HG02981 (cell line): ENCODE measurements around the gene DRC7.
"Not testable (repeated sequence)": the region's sequence is repeated elsewhere in the genome, so short reads cannot be mapped to it uniquely, and the experiment has no call there.

Experiments used
- ATAC-seq: cut with Tn5 transposase; IDR thresholded peaks from one replicate; pipeline ENCODE4 v1.9.1; 2021; ENCODE audit warnings: mild to moderate bottlenecking, moderate library complexity; ENCODE audit not compliant: unreplicated experiment

The DRC7 gene

GRCh38 chr16:57760357-57761160, 66.0 kb downstream of the DRC7 start:
- ATAC-seq = no peak

GRCh38 chr16:57761301-57761700, 66.7 kb downstream of the DRC7 start:
- ATAC-seq = no peak

DNA sequence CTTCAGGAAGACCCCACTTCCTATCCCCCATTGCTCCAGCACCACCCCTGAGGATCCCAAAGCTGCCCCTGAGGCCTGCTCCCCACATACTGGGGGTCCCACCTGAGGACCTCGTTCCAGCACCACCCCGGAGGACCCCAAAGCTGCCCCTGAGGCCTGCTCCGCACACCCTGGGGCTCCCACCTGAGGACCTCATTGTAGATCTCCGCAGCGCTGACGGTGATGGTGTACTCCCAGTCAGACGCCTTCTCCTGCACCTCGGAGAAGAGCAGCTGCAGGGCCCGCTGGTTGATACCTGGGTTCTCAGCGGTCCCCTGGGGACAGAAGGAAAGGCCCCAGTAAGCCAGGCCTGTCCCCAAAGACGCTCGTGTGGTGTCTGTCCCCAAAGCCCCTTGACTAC, 67.4 kb downstream of the DRC7 start:
- no peak for ATAC-seq

DNA sequence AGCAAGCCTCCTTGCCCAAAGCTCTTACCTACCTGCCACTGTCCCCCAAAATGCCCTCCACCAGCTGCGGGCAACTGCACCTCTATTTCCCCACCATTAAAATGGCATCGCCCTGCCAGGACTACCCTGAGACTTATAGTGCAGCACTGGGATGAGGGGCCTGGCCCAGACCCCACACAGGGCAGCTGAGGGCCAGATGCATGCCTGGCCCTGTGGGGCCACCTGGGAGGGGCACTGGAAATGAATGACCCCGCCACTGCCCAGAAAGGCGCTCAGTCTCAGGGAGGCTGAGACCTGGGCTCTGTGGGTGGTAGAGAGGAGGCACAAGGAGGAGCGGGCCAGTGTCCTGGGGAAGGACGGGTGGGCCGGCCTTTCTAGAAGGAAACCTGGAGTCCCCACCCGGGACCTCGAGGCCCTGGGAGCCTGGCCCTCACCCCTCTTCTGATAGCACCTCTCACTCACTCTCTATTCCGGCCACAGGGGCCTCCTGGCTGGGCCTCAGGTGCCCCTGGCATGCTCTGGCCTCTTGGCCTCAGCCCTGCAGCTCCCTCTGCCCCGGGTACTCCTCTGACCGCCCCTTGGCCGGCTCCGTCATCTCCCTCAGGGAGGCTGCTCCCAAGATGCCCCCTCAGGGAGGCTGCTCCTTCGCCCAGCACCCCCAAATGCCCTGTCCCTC, 67.9 kb downstream of the DRC7 start:
- ATAC-seq = no peak

DNA sequence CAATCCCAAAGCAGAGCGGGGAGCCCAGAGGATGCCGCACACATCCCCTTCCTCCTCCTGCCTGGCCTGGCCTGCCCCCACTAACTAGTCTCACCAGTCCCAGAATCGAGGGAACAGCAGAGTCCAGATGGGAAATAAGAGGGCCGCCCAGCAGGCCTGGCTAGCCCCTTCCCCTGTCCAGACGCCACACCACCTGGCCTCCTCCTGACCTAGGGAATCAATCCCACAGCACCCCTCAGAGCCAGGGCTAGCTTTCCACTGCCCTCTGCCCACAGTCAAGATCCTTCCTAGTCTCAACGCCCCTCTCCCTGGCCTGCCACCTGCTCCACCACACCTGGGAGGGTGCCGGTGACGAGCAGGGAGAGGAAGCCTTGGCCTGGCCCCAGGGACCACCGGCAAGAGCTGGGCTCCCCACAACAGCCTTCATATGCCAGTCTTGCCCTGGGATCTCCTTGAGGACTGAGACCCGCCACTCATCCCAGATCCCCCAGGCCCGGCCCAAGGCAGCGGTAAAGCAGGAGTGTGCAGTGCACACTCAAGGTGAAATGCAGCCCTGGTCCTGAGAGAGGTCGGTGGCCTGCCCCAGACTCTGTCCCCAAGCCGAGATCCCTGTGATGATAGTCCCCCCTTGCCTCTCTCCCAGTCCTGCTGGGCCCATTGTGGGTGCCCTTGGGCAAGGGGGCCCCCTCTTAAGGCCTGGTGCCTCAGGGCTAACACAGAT, 68.8 kb downstream of the DRC7 start:
- ATAC-seq = no peak

GRCh38 chr16:57764006-57764340, 69.4 kb downstream of the DRC7 start:
- no peak for ATAC-seq

DNA sequence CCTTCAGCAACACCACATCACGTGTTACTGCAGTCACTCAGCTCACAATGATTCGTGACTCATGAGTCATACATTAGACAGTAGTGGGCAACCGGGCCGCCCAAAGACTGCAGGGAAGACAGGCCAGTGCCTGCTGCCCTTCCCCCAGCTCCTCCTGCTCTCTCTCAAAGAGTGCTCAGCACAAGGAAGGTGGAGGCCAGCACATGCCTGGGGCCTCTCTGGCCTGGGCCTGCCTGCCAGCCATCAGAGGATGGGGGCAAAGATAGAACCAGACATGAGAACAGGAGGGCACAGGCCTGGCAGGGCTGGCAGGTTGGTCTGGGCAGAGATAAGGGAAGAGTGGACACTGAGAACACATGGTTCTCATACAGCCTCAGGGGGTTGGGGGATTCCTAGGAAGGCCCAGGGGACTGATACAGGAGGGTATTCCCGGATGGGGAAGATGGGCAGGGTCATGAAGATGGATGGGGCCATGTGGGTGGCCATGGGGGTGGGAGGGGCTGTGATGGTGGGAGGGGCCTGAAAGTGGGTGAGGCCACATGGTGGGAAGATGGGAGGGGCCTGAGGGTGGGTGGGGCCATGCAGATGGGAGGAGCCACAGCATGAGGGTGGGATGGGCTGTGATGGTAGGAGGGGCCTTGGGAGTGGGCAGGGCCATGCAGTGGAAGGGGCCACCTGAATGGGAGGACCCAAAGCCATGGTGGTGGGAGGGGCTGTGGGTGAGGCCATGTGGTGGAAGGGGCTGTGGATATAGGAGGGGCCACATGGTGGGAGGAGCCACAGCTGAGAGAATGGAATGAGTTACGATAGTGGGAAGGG, 69.9 kb downstream of the DRC7 start:
- no peak for ATAC-seq

GRCh38 chr16:57765160-57765728, 70.6 kb downstream of the DRC7 start:
- ATAC-seq = no peak

DNA sequence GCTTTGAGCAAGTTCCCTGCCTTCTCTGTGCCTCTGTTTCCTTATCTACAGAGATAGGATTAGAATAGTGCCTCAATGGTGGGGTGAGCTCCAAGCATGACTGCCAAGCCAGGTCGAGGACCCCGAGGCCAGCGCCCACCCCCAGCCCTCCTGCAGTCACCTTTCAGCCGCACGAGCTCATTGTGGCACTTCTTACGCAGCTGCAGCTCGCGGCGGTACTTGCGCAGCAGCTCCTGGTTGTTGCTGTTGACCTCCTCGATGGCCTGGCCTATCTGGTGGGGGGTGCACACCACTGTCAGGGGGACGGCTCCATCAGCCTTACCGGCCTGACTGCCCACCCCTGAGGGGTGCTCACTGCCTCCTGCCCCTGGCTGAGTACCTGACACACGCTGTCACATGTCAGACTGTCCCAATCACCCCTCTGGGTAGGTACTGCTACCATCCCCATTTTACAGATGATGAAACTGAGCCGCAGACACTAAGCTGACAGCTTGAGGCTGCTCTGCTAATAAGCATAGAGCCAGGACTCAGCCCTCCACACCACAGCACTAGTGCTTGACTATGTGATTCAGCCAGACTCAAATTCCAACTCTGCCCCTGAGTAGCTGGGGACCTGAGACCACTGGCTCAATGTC, 72.2 kb downstream of the DRC7 start:
- no peak for ATAC-seq

GRCh38 chr16:57769541-57770145, 75.0 kb downstream of the DRC7 start:
- no peak for ATAC-seq

- ATAC-seq = no peak
Measured at GRCh38 chr16:57770361-57770760, 75.8 kb downstream of the DRC7 start.

DNA sequence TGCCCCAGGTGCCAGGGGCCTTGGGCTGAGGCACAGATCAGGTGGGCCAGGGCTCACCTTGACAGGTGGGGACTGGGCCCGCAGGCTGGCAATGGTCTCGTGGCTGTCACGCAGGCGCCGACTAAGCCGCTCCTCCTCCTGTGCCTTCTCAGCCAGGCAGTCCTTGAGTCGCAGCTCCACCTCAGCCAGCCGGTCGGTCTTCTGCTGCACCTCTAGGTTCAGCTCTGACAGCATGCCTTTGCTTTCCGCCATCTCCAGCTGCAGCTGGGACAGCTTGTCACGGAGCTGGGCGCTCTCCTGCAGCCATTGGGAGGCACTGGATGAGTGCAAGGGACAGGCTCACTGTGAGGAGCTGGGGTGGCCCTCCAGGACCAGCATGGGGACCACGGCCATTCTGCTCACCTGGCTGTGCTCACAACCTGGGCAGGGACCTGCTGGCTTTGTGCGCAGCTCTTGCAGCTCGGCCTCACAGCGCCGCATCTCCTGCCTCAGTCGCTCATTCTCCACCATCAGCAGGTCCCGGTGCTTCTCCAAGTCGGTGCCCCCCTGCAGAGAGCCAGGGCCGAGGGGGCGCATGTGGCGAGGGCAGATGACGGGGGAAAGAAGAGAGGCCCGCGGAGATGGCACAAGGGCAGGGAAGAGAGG, 76.7 kb downstream of the DRC7 start:
- ATAC-seq = no peak

GRCh38 chr16:57773019-57773418, 78.4 kb downstream of the DRC7 start:
- ATAC-seq = no peak

GRCh38 chr16:57773655-57774295, 79.2 kb downstream of the DRC7 start:
- no peak for ATAC-seq

GRCh38 chr16:57774705-57775285, 80.2 kb downstream of the DRC7 start:
- no peak for ATAC-seq

DNA sequence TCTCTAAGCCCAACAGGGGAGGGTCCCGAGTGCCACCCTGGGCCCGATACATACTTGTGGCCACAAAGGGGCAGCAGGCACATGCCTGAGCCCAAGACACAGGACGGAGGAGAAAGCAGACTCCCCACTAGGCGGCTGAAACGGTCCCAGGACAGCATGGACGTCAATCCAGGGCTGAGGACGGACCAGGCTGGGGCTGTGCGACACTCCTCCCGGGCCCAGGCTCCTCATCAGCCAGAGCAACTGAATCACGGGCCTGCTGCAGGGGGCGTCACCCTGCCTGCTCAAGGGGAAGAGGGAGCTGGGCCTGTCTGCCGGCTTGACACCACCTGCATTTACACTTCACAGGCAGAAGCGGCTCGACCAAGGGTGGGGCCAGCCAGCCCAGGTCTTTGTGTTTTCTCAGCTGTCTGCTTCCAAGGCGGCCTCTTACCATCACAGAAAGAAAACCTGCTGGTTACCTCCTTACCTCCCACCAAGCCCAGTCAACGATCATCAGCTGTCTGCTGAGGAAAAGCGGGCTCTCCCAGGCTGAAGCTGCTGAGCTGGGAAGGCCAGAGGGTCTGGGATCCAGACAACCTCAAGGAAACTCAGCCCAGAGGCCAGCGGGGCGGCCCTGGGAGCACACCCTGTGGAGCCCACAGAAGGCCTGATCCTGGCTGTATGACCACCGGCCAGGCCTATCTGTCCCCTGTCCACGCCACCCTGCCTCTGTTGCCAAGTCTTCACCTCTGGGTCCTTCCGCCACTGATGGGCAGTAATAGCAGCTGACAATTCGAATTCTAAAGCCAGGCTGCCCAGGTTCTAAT, 81.3 kb downstream of the DRC7 start:
- no peak for ATAC-seq

GRCh38 chr16:57778658-57779057, 84.1 kb downstream of the DRC7 start:
- no peak for ATAC-seq

DNA sequence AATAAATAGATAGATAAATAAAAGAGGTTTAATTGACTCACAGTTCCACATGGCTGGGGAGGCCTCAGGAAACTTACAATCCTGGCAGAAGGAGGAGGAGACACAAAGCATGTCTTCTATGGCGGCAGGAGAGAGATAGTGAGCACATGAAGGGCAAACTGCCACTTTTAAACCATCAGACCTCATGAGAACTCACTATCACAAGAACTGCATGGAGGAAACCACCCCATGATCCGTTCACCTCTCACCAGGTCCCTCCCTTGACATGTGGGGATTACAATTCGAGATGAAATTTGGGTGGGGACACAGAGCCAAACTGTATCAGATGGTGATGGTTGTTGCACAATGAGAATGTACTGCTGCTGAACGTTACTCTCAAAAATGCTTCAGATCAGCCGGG, 85.2 kb downstream of the DRC7 start:
- ATAC-seq = not testable (repeated sequence)
